Neural progenitor cell (in vitro differentiated cells): ENCODE results near the gene IRX2. TPM values are rescaled to one million over a fixed set of nuclear protein-coding genes. Genes with fewer than 3 reads are reported as not detected.

Experiments
- DNase-seq: peaks from one replicate; pipeline ENCODE4 v3.0.0-alpha.2; 2016; ENCODE audit warnings: low spot score
- H2AFZ ChIP-seq: fragments of 200-600 bp; sonication (generic); replicated peaks from 2 replicates; pipeline ENCODE4 v1.6.1; 2016; ENCODE audit warnings: antibody characterized with exemption
- H3F3A ChIP-seq: fragments of 200-600 bp; sonication (generic); 2 replicates; pipeline ENCODE4 v1.6.1; 2016; ENCODE audit warnings: antibody characterized with exemption, low read depth
- H3K27ac ChIP-seq: fragments of 200-600 bp; sonication (generic); 2 replicates; pipeline ENCODE4 v1.5.1; 2016; ENCODE audit warnings: mild to moderate bottlenecking
- H3K27me3 ChIP-seq: fragments of 200-600 bp; sonication (generic); 2 replicates; pipeline ENCODE4 v1.6.1; 2016; ENCODE audit warnings: mild to moderate bottlenecking, moderate library complexity
- H3K36me3 ChIP-seq: fragments of 200-600 bp; sonication (generic); 2 replicates; pipeline ENCODE4 v1.5.1; 2016
- H3K4me1 ChIP-seq: fragments of 200-600 bp; sonication (generic); 2 replicates; pipeline ENCODE4 v1.6.1; 2016; ENCODE audit warnings: mixed run types
- H3K4me2 ChIP-seq: fragments of 200-600 bp; sonication (generic); 2 replicates; pipeline ENCODE4 v1.6.1; 2016
- H3K4me3 ChIP-seq: fragments of 200-600 bp; sonication (generic); 2 replicates; pipeline ENCODE4 v1.5.1; 2016
- H3K79me2 ChIP-seq: fragments of 200-600 bp; sonication (generic); 2 replicates; pipeline ENCODE4 v1.6.1; 2016; ENCODE audit warnings: low read depth
- H3K9ac ChIP-seq: fragments of 200-600 bp; sonication (generic); 2 replicates; pipeline ENCODE4 v1.6.1; 2016
- H3K9me3 ChIP-seq: fragments of 200-600 bp; sonication (generic); 2 replicates; pipeline ENCODE4 v1.5.1; 2016; ENCODE audit warnings: low read depth
- H4K20me1 ChIP-seq: fragments of 200-600 bp; sonication (generic); 2 replicates; pipeline ENCODE4 v1.6.1; 2016; ENCODE audit warnings: low read depth
- H3K27ac Mint-ChIP-seq: 3 replicates; pipeline ENCODE4 v1.8.0; 2021; ENCODE audit warnings: mixed read lengths
- H3K27me3 Mint-ChIP-seq: 2 replicates; pipeline ENCODE4 v1.8.0; 2022; ENCODE audit warnings: low read depth, mild to moderate bottlenecking, inconsistent platforms, moderate library complexity, mixed read lengths; ENCODE audit not compliant: insufficient read depth
- H3K36me3 Mint-ChIP-seq: 3 replicates; pipeline ENCODE4 v1.8.0; 2021; ENCODE audit warnings: mixed read lengths
- H3K4me1 Mint-ChIP-seq: 3 replicates; pipeline ENCODE4 v1.8.0; 2021; ENCODE audit warnings: mixed read lengths
- H3K4me3 Mint-ChIP-seq: 3 replicates; pipeline ENCODE4 v1.8.0; 2021; ENCODE audit warnings: mild to moderate bottlenecking, moderate library complexity, mixed read lengths
- H3K9me3 Mint-ChIP-seq: 3 replicates; pipeline ENCODE4 v1.8.0; 2020; ENCODE audit warnings: mixed read lengths
- CTCF ChIP-seq: fragments of 200-600 bp; sonication (generic); IDR thresholded peaks from 2 replicates; pipeline ENCODE4 v1.5.1; 2017; ENCODE audit warnings: antibody characterized with exemption, mild to moderate bottlenecking
- EZH2 ChIP-seq: fragments of 200-600 bp; sonication (generic); IDR thresholded peaks from 2 replicates; pipeline ENCODE4 v1.6.1; 2017; ENCODE audit warnings: antibody characterized with exemption, mild to moderate bottlenecking, moderate library complexity
- EZH2phosphoT487 ChIP-seq: fragments of 200-600 bp; sonication (generic); IDR thresholded peaks from 2 replicates; pipeline ENCODE4 v1.6.1; 2017; ENCODE audit warnings: antibody characterized with exemption
- total RNA-seq: library from RNA; depleted of rRNA; stranded (reverse); fragments of >200 nt; gene quantifications from 2 replicates; pipeline ENCODE4 v1.2.3, GENCODE V29; 2015; ENCODE audit warnings: low replicate concordance

Gene IRX2
- total RNA-seq, 1 donor from 2014 or later: 13.7 TPM

GRCh38 chr5:2738156-2738699 is 13.2 kb downstream of the IRX2 start:
- Mint-ChIP-seq H3K9me3 (peaks cover 5% of the 10 kb centered on the region), H3K27ac (no peak overlapping the region), H3K27me3 (peaks cover 16% of the 10 kb centered on the region), H3K4me1 (peaks cover 17% of the 10 kb centered on the region), H3K4me3 (peak overlapping the region; percentile 18), H3K36me3 (peaks cover 13% of the 10 kb centered on the region)
- Histone ChIP-seq H3F3A (peaks cover 22% of the 10 kb centered on the region), H3K4me1 (peaks cover 16% of the 10 kb centered on the region), H3K4me2 (no peak overlapping the region), H3K4me3 (no peak overlapping the region), H3K27me3 (peaks cover 71% of the 10 kb centered on the region), H3K79me2 (no peaks in the 10 kb centered on the region), H3K27ac (no peak overlapping the region), H2AFZ (no peak overlapping the region), H3K9ac (no peak overlapping the region), H4K20me1 (peaks cover 35% of the 10 kb centered on the region), H3K9me3 (no peaks in the 10 kb centered on the region), H3K36me3 (no peaks in the 10 kb centered on the region)
- no peak for DNase-seq
- no peak for TF ChIP-seq EZH2phosphoT487
- no peak for TF ChIP-seq EZH2
- TF ChIP-seq CTCF: no peak

- Histone ChIP-seq H3K36me3 (no peaks in the 10 kb centered on the region), H3K9ac (no peak overlapping the region), H3K4me3 (no peak overlapping the region), H3K27me3 (peaks cover 64% of the 10 kb centered on the region), H3K27ac (no peak overlapping the region), H3K4me2 (no peak overlapping the region), H2AFZ (no peak overlapping the region), H3F3A (peaks cover 21% of the 10 kb centered on the region), H3K9me3 (no peaks in the 10 kb centered on the region), H4K20me1 (peaks cover 28% of the 10 kb centered on the region), H3K79me2 (no peaks in the 10 kb centered on the region), H3K4me1 (peaks cover 9% of the 10 kb centered on the region)
- TF ChIP-seq EZH2phosphoT487 (no peak), CTCF (no peak), EZH2 (no peak)
- Mint-ChIP-seq H3K27me3 (peaks cover 16% of the 10 kb centered on the region), H3K27ac (no peak overlapping the region), H3K4me1 (peaks cover 12% of the 10 kb centered on the region), H3K4me3 (no peak overlapping the region), H3K36me3 (peaks cover 12% of the 10 kb centered on the region), H3K9me3 (peaks cover 5% of the 10 kb centered on the region)
- DNase-seq: no peak
Observed at GRCh38 chr5:2737273-2738155, 14.0 kb downstream of the IRX2 start.

GRCh38 chr5:2736872-2737271 is 14.6 kb downstream of the IRX2 start:
- no peak overlapping the region for H3K4me3 ChIP-seq
- peaks cover 9% of the 10 kb centered on the region for H3K4me1 ChIP-seq
- H3K4me3 Mint-ChIP-seq: no peak overlapping the region
- peaks cover 16% of the 10 kb centered on the region for H3K27me3 Mint-ChIP-seq
- no peak overlapping the region for H3K4me2 ChIP-seq
- no peak overlapping the region for H2AFZ ChIP-seq
- H3K36me3 Mint-ChIP-seq: peaks cover 12% of the 10 kb centered on the region
- H3K79me2 ChIP-seq: no peaks in the 10 kb centered on the region
- peaks cover 5% of the 10 kb centered on the region for H3K9me3 Mint-ChIP-seq
- H4K20me1 ChIP-seq: peaks cover 22% of the 10 kb centered on the region
- DNase-seq: no peak
- H3K36me3 ChIP-seq: no peaks in the 10 kb centered on the region
- TF ChIP-seq EZH2 (no peak), CTCF (no peak), EZH2phosphoT487 (no peak)
- H3K9ac ChIP-seq: no peak overlapping the region
- H3K27me3 ChIP-seq: peaks cover 57% of the 10 kb centered on the region
- peaks cover 12% of the 10 kb centered on the region for H3K4me1 Mint-ChIP-seq
- no peak overlapping the region for H3K27ac ChIP-seq
- H3K9me3 ChIP-seq: no peaks in the 10 kb centered on the region
- H3K27ac Mint-ChIP-seq: no peak overlapping the region
- H3F3A ChIP-seq: peaks cover 16% of the 10 kb centered on the region
